ENCODE data around the gene GNAI3.

The GNAI3 gene

DNA sequence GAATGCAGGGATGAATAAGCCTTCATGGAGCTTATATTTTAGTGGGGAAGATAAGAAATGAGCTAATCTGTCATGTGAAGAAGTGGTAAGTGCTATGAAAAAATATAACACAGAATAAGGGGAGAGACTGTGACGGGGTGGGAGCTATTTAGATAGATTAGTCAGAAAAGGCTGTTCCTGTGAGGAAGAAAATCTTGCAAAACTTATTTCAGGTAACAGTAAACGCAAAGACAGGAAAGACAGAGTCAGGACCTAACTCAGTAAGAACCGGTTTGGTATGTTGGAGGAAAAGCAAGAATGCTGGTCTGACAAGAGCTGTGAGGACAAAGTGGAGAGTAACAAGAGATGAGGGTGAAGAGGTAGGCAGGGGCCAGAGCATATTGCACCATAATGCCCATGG, 22.0 kb downstream of the GNAI3 start:
- no peak overlapping the region for H3K9ac ChIP-seq (ENCODE audit: low read length)
- H3K79me2 ChIP-seq (ENCODE audit: insufficient read depth, low read length): peaks cover 85% of the 10 kb centered on the region
- no peaks in the 10 kb centered on the region for H3K36me3 ChIP-seq (ENCODE audit: low read length)
- TF ChIP-seq CTCF (IDR thresholded peaks at IDR 0.05; ENCODE audit: insufficient read depth, low read length, poor library complexity, severe bottlenecking) (no peak), EZH2phosphoT487 (conservative IDR thresholded peaks at IDR 0.05; ENCODE audit: low read length) (no peak)
- H3K9me2 ChIP-seq (replicated peaks; ENCODE audit: insufficient read depth, low read length): no peaks in the 10 kb centered on the region
- no peak overlapping the region for H3K4me2 ChIP-seq (ENCODE audit: low read depth, low read length, poor library complexity, severe bottlenecking)
- no peaks in the 10 kb centered on the region for H3K27me3 ChIP-seq (ENCODE audit: low read length)
- peaks cover 8% of the 10 kb centered on the region; the same call in 1 of the 2 replicates for H3F3A ChIP-seq (ENCODE audit: insufficient read depth)
- H3K9me3 ChIP-seq (ENCODE audit: insufficient read depth, low read length): no peaks in the 10 kb centered on the region
- peaks cover 10% of the 10 kb centered on the region for H4K20me1 ChIP-seq (ENCODE audit: low read depth, low read length)
- no peak overlapping the region for H3K4me3 ChIP-seq (ENCODE audit: insufficient read depth, low read length, poor library complexity, severe bottlenecking)
- H2AFZ ChIP-seq (ENCODE audit: low read depth, low read length, severe bottlenecking): no peak overlapping the region
- no peak overlapping the region for H3K27ac ChIP-seq (ENCODE audit: low read depth, low read length)

DNA sequence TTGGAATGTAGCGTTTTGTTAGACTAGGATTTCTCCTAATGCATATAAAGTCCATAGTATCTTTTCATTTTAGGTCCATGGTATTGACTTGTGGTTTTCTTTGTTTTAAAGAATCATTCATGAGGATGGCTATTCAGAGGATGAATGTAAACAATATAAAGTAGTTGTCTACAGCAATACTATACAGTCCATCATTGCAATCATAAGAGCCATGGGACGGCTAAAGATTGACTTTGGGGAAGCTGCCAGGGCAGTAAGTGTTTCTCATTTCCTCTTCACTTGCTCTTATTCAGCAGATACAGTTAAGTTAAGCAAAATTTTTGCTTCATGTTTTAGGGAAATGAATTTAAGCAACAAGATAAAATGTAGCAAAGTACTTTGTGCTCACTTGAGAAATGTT, 25.4 kb downstream of the GNAI3 start:
- TF ChIP-seq CTCF (IDR thresholded peaks at IDR 0.05; ENCODE audit: insufficient read depth, low read length, poor library complexity, severe bottlenecking) (no peak), EZH2phosphoT487 (conservative IDR thresholded peaks at IDR 0.05; ENCODE audit: low read length) (no peak)
- H3K4me2 ChIP-seq (ENCODE audit: low read depth, low read length, poor library complexity, severe bottlenecking): no peak overlapping the region
- H3K9me3 ChIP-seq (ENCODE audit: insufficient read depth, low read length): no peaks in the 10 kb centered on the region
- no peaks in the 10 kb centered on the region; the same call in 1 of the 2 replicates for H3K36me3 ChIP-seq (ENCODE audit: low read length)
- H3K9ac ChIP-seq (ENCODE audit: low read length): no peak overlapping the region
- H2AFZ ChIP-seq (ENCODE audit: low read depth, low read length, severe bottlenecking): no peak overlapping the region
- no peaks in the 10 kb centered on the region for H3K27me3 ChIP-seq (ENCODE audit: low read length)
- H3K4me3 ChIP-seq (ENCODE audit: insufficient read depth, low read length, poor library complexity, severe bottlenecking): no peak overlapping the region
- H3K9me2 ChIP-seq (replicated peaks; ENCODE audit: insufficient read depth, low read length): no peaks in the 10 kb centered on the region
- peaks cover 5% of the 10 kb centered on the region; the same call in 1 of the 2 replicates for H4K20me1 ChIP-seq (ENCODE audit: low read depth, low read length)
- H3K79me2 ChIP-seq (ENCODE audit: insufficient read depth, low read length): peaks cover 51% of the 10 kb centered on the region
- H3K27ac ChIP-seq (ENCODE audit: low read depth, low read length): no peak overlapping the region
- peaks cover 8% of the 10 kb centered on the region; the same call in 1 of the 2 replicates for H3F3A ChIP-seq (ENCODE audit: insufficient read depth)

DNA sequence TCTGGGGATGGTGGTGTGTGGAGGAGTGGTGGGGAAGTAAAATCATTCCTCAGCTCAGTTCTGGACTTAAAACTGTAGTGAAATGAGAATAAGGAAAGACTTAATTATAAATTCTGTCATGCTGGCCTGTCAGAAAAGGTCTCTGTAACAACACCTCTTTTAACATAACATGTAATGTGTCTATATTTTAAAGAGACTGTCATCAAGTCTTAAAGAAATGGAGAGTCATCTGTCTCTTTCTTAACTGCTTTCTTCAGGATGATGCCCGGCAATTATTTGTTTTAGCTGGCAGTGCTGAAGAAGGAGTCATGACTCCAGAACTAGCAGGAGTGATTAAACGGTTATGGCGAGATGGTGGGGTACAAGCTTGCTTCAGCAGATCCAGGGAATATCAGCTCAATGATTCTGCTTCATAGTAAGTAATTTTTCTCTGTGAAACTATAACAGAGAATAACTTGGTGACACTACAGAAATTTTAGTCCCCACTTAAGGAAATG, 30.6 kb downstream of the GNAI3 start:
- Histone ChIP-seq H2AFZ (ENCODE audit: low read depth, low read length, severe bottlenecking) (no peak overlapping the region), H4K20me1 (ENCODE audit: low read depth, low read length) (no peaks in the 10 kb centered on the region), H3K27me3 (ENCODE audit: low read length) (no peaks in the 10 kb centered on the region), H3K4me2 (ENCODE audit: low read depth, low read length, poor library complexity, severe bottlenecking) (no peak overlapping the region), H3K9ac (ENCODE audit: low read length) (no peak overlapping the region), H3K9me3 (ENCODE audit: insufficient read depth, low read length) (no peaks in the 10 kb centered on the region), H3K79me2 (ENCODE audit: insufficient read depth, low read length) (peaks cover 4% of the 10 kb centered on the region), H3K4me3 (ENCODE audit: insufficient read depth, low read length, poor library complexity, severe bottlenecking) (no peak overlapping the region), H3K36me3 (ENCODE audit: low read length) (peaks cover 17% of the 10 kb centered on the region), H3K9me2 (replicated peaks; ENCODE audit: insufficient read depth, low read length) (no peaks in the 10 kb centered on the region), H3F3A (ENCODE audit: insufficient read depth) (peaks cover 7% of the 10 kb centered on the region; the same call in 1 of the 2 replicates), H3K27ac (ENCODE audit: low read depth, low read length) (no peak overlapping the region)
- no peak for TF ChIP-seq CTCF (IDR thresholded peaks at IDR 0.05; ENCODE audit: insufficient read depth, low read length, poor library complexity, severe bottlenecking)
- no peak for TF ChIP-seq EZH2phosphoT487 (conservative IDR thresholded peaks at IDR 0.05; ENCODE audit: low read length)

Data from SU-DHL-6 (cell line).